Trophoblast cell (in vitro differentiated cells and primary cell): ENCODE measurements around the gene PREX1.
A peak's percentile ranks its signal among the peaks of the same experiment; 100 is the strongest.

Experiments
- DNase-seq, 2 donors: peaks; one replicate each; pipeline ENCODE4 v3.0.0-alpha.2; 2016
- H2AFZ ChIP-seq: 2 replicates; pipeline ENCODE4 v1.6.1; 2013; ENCODE audit warnings: low read length, moderate library complexity, mild to moderate bottlenecking; ENCODE audit not compliant: insufficient read depth, poor library complexity
- H2AK5ac ChIP-seq: 2 replicates; pipeline ENCODE4 v1.6.1; 2013; ENCODE audit warnings: mild to moderate bottlenecking, low read length
- H2BK120ac ChIP-seq: 2 replicates; pipeline ENCODE4 v1.6.1; 2013; ENCODE audit warnings: low read length, mild to moderate bottlenecking, moderate library complexity; ENCODE audit not compliant: insufficient read depth, poor library complexity
- H2BK12ac ChIP-seq: 2 replicates; pipeline ENCODE4 v1.6.1; 2013; ENCODE audit warnings: mild to moderate bottlenecking, low read length, moderate library complexity
- H2BK5ac ChIP-seq: 2 replicates; pipeline ENCODE4 v1.6.1; 2013; ENCODE audit warnings: low read length, low read depth, moderate library complexity, mild to moderate bottlenecking; ENCODE audit not compliant: poor library complexity
- H3K14ac ChIP-seq: 2 replicates; pipeline ENCODE4 v1.6.1; 2013; ENCODE audit warnings: mild to moderate bottlenecking, low read length
- H3K18ac ChIP-seq: 2 replicates; pipeline ENCODE4 v1.6.1; 2013; ENCODE audit warnings: mild to moderate bottlenecking, low read length
- H3K23ac ChIP-seq: 2 replicates; pipeline ENCODE4 v1.6.1; 2013; ENCODE audit warnings: low read length
- H3K27ac ChIP-seq: 2 replicates; pipeline ENCODE4 v1.5.1; 2013; ENCODE audit warnings: low read depth, mild to moderate bottlenecking, inconsistent platforms, low read length, moderate library complexity
- H3K27me3 ChIP-seq: 2 replicates; pipeline ENCODE4 v1.6.1; 2013; ENCODE audit warnings: inconsistent platforms, mild to moderate bottlenecking, low read length, moderate library complexity; ENCODE audit not compliant: insufficient read depth
- H3K36me3 ChIP-seq, 2 experiments: 1 replicate in 1 of 2; 2 replicates in 1 of 2; pipeline ENCODE4 v1.6.1; 2013; ENCODE audit warnings: low read length in 2 of 2, mild to moderate bottlenecking in 2 of 2, moderate library complexity in 1 of 2; ENCODE audit not compliant: insufficient read depth in 2 of 2, control insufficient read depth in 1 of 2
- H3K4ac ChIP-seq: 2 replicates; pipeline ENCODE4 v1.6.1; 2013; ENCODE audit warnings: low read depth, mild to moderate bottlenecking, low read length, moderate library complexity
- H3K4me1 ChIP-seq, 2 experiments: 1 replicate in 1 of 2; 2 replicates in 1 of 2; pipeline ENCODE4 v1.6.1; 2013; ENCODE audit warnings: low read length in 2 of 2, mild to moderate bottlenecking in 2 of 2, moderate library complexity in 1 of 2; ENCODE audit not compliant: insufficient read depth in 2 of 2, control insufficient read depth in 1 of 2
- H3K4me2 ChIP-seq: 2 replicates; pipeline ENCODE4 v1.6.1; 2013; ENCODE audit warnings: inconsistent platforms, mild to moderate bottlenecking, low read length, moderate library complexity
- H3K4me3 ChIP-seq: 2 replicates; pipeline ENCODE4 v1.5.1; 2013; ENCODE audit warnings: mild to moderate bottlenecking, low read depth, low read length, inconsistent platforms
- H3K79me1 ChIP-seq: one replicate; pipeline ENCODE4 v1.6.1; 2013; ENCODE audit warnings: low read length
- H3K79me2 ChIP-seq: 2 replicates; pipeline ENCODE4 v1.6.1; 2013; ENCODE audit warnings: low read length, mild to moderate bottlenecking; ENCODE audit not compliant: control insufficient read depth, insufficient read depth, poor library complexity
- H3K9ac ChIP-seq: 2 replicates; pipeline ENCODE4 v1.6.1; 2013; ENCODE audit warnings: mild to moderate bottlenecking, low read length
- H3K9me3 ChIP-seq: 2 replicates; pipeline ENCODE4 v1.6.1; 2013; ENCODE audit warnings: low read depth, mild to moderate bottlenecking, control low read depth, inconsistent platforms, low read length; ENCODE audit not compliant: insufficient read depth
- H4K12ac ChIP-seq: 2 replicates; pipeline ENCODE4 v1.6.1; 2013; ENCODE audit warnings: low read depth, mild to moderate bottlenecking, low read length, moderate library complexity
- H4K8ac ChIP-seq: 2 replicates; pipeline ENCODE4 v1.6.1; 2013; ENCODE audit warnings: low read depth, mild to moderate bottlenecking, low read length, moderate library complexity
- H4K91ac ChIP-seq: one replicate; pipeline ENCODE4 v1.6.1; 2013; ENCODE audit warnings: low read depth, mild to moderate bottlenecking, low read length, moderate library complexity
- WGBS: extraction: QIAGEN DNeasy Blood & Tissue Kit; methylation state at CpG from one replicate; pipeline ENCODE4 v1.1.7; 2013; ENCODE audit warnings: missing lambda C conversion rate; ENCODE audit not compliant: insufficient read length, insufficient coverage; ENCODE audit errors: extremely low coverage; 5-methylcytosine and 5-hydroxymethylcytosine counted together

Gene PREX1

DNA sequence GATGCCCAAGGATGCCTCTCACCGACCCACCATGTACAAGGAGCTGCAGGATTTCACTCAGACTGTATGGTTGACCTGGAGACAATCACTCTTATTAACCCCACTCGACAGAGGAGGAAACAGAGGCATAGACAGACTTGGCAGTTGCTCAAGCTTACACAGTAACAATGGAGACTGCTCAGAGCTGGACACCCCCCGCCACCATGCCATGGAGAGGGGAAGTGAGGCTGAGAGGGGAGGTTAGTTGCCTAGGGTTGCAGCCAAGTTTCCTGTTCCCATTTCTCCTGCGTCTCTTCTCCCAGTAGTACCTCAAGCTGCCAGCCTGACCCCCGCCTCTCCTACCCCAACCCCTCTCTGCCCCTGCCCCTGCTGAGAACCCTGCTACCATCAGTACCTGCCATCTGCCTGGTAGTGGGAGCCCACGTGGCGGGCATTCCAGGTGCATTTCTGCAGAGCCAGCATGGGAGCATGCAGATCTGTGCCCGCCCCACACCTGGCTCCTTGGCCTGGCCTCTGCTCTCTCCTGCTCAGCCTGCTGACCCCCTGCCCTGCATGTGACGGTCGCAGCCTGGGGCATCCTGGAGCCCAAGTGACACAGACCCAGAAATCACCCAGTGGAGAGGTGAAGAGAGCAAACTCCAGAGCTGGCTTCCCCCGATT lies 157.7 kb downstream of the PREX1 start:
- Histone ChIP-seq H3K79me2 (no peaks in the 10 kb centered on the region), H3K4me3 (no peak overlapping the region), H4K12ac (no peak overlapping the region), H3K27ac (no peak overlapping the region), H3K14ac (no peak overlapping the region), H3K27me3 (no peaks in the 10 kb centered on the region), H2BK120ac (no peak overlapping the region), H2BK12ac (no peak overlapping the region), H2AFZ (no peak overlapping the region), H3K4me1 (no peaks in the 10 kb centered on the region), H3K79me1 (no peaks in the 10 kb centered on the region), H4K8ac (no peak overlapping the region), H2BK5ac (no peak overlapping the region), H3K18ac (no peak overlapping the region), H2AK5ac (no peak overlapping the region), H3K36me3 (no peaks in the 10 kb centered on the region), H4K91ac (no peak overlapping the region), H3K9me3 (no peaks in the 10 kb centered on the region), H3K23ac (no peak overlapping the region), H3K4ac (no peak overlapping the region), H3K9ac (no peak overlapping the region), H3K4me2 (no peak overlapping the region)
- DNase-seq = no peak
- WGBS = no CpG with 5 or more reads among the region's 11 CpGs

DNA sequence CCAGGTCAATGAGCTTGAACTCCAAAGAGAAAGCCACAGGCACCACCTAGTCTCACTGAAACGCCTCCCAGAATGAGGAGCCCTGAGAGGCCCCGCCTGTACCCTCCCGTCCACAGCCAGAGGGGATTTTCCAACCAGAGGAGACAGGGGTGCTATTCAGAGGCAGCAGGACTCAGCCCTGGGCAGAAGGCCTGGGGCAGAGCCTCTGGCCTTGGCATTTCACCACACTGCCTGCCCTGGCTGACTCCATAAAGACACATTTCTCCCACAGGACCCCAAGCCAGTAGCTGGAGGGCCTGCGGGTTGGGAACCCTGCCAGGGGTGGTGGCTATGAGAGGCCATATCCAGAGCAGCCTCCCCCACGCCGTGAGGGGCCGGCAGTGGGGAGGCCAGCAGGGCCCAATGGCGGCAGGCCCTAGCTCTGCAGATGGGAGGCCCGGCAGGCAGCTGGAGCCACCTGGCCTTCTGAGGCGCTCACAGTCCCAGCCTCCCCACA lies 159.3 kb downstream of the PREX1 start:
- H2AK5ac ChIP-seq = no peak overlapping the region
- no peaks in the 10 kb centered on the region for H3K79me1 ChIP-seq
- H2BK5ac ChIP-seq = no peak overlapping the region
- no peak overlapping the region for H3K4me3 ChIP-seq
- no peak overlapping the region for H2AFZ ChIP-seq
- no peak overlapping the region for H3K27ac ChIP-seq
- H4K8ac ChIP-seq = no peak overlapping the region
- H3K27me3 ChIP-seq = no peaks in the 10 kb centered on the region
- no peaks in the 10 kb centered on the region for H3K36me3 ChIP-seq
- no peaks in the 10 kb centered on the region for H3K9me3 ChIP-seq
- WGBS = no CpG with 5 or more reads among the region's 10 CpGs
- H3K4me2 ChIP-seq = no peak overlapping the region
- H3K4me1 ChIP-seq = no peaks in the 10 kb centered on the region
- DNase-seq = peak; percentile 57 to 59
- no peak overlapping the region for H3K18ac ChIP-seq
- no peak overlapping the region for H2BK12ac ChIP-seq
- H3K9ac ChIP-seq = no peak overlapping the region
- no peaks in the 10 kb centered on the region for H3K79me2 ChIP-seq
- no peak overlapping the region for H3K14ac ChIP-seq
- H4K91ac ChIP-seq = no peak overlapping the region
- H3K23ac ChIP-seq = no peak overlapping the region
- H2BK120ac ChIP-seq = no peak overlapping the region
- no peak overlapping the region for H3K4ac ChIP-seq
- H4K12ac ChIP-seq = no peak overlapping the region

DNA sequence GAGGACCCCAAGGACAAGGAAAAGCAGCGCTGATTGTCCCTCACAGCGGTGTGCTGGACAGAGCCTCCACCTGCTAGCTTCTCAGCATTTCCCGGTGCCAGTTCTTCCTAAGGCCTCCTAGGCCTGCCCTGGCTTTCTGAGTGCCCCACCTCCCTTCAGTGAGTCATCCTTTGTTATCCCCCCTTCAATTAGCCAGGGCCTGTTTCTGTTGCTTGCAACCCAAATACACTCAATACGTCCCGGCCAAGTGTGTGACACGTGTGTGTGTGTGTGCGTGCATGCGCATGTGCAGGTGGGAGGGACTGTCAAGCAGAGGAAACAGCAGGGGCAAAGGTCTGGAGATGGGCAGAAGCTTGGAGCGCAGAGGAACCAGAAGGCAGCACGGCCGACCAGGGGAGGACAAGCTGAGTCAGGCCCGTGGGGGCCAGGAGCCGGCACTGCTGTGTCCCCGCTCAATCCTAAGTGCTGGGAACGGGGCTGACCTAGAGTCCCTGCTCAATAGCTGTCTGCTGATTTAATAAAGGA lies 159.8 kb downstream of the PREX1 start:
- H2BK5ac ChIP-seq = no peak overlapping the region
- no peaks in the 10 kb centered on the region for H3K9me3 ChIP-seq
- H4K8ac ChIP-seq = no peak overlapping the region
- no peaks in the 10 kb centered on the region for H3K4me1 ChIP-seq
- H2AK5ac ChIP-seq = no peak overlapping the region
- no peak overlapping the region for H4K91ac ChIP-seq
- H3K27me3 ChIP-seq = no peaks in the 10 kb centered on the region
- WGBS = no CpG with 5 or more reads among the region's 15 CpGs
- H3K27ac ChIP-seq = no peak overlapping the region
- H2BK12ac ChIP-seq = no peak overlapping the region
- no peak overlapping the region for H3K4me3 ChIP-seq
- no peak overlapping the region for H3K14ac ChIP-seq
- H3K36me3 ChIP-seq = no peaks in the 10 kb centered on the region
- H3K79me2 ChIP-seq = no peaks in the 10 kb centered on the region
- H3K4me2 ChIP-seq = no peak overlapping the region
- H3K9ac ChIP-seq = no peak overlapping the region
- no peak overlapping the region for H3K23ac ChIP-seq
- DNase-seq = no peak
- no peak overlapping the region for H3K4ac ChIP-seq
- no peak overlapping the region for H2BK120ac ChIP-seq
- no peaks in the 10 kb centered on the region for H3K79me1 ChIP-seq
- H3K18ac ChIP-seq = no peak overlapping the region
- H4K12ac ChIP-seq = no peak overlapping the region
- H2AFZ ChIP-seq = no peak overlapping the region

DNA sequence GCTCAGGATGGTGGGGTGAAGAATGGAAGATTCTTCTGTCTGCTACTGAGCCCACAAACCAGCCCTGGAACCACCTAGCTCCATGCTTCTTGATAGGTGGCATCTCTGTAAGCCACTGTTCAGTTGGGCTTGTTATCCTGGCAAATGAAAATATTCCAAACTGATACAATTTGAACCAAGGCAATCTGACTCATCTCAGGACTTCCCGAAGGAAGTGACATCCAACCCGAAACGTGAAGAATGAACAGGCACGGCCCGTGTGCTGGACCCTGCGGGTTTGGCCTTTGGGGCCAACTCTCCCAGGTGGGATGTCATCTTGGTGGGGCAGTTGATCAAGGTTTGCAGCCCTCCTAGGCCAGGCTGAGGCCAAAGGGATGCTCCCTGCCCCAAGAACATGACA lies 160.3 kb downstream of the PREX1 start:
- H4K8ac ChIP-seq = no peak overlapping the region
- no peak overlapping the region for H2BK12ac ChIP-seq
- H3K27ac ChIP-seq = no peak overlapping the region
- no peaks in the 10 kb centered on the region for H3K36me3 ChIP-seq
- H3K79me2 ChIP-seq = no peaks in the 10 kb centered on the region
- no peak overlapping the region for H3K23ac ChIP-seq
- H3K4me2 ChIP-seq = no peak overlapping the region
- no peak overlapping the region for H2BK5ac ChIP-seq
- H2AK5ac ChIP-seq = no peak overlapping the region
- no peak overlapping the region for H3K14ac ChIP-seq
- no peak overlapping the region for H3K4ac ChIP-seq
- H3K27me3 ChIP-seq = no peaks in the 10 kb centered on the region
- no peak for DNase-seq
- no peak overlapping the region for H2AFZ ChIP-seq
- no peaks in the 10 kb centered on the region for H3K9me3 ChIP-seq
- H3K4me3 ChIP-seq = no peak overlapping the region
- no peaks in the 10 kb centered on the region for H3K79me1 ChIP-seq
- no CpG with 5 or more reads among the region's 6 CpGs for WGBS
- no peaks in the 10 kb centered on the region for H3K4me1 ChIP-seq
- H3K18ac ChIP-seq = no peak overlapping the region
- no peak overlapping the region for H4K12ac ChIP-seq
- H2BK120ac ChIP-seq = no peak overlapping the region
- H3K9ac ChIP-seq = no peak overlapping the region
- no peak overlapping the region for H4K91ac ChIP-seq
